Measurements from ENCODE around the gene AJAP1.
A peak's percentile ranks its signal among the peaks of the same experiment; 100 is the strongest.

Gene AJAP1

DNA sequence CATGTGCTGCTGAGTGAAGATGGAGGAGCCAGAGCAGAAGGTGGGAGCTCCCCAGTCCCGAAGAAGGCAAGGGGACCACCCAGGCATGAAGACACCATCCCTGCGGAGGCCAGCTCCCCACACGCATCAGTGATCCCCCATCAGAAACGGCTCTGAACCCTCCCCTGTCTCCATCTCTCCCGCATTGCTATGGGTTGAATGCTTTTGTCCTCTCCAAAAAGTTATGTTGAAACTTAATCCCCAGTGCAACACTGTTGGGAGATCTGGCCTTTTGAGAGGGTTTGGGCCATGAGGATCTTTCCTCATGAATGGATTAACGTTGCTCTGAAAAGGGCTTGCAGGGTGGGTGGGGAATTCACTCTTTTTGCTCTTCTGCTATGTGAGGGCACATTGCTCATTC is 147.6 kb downstream of the AJAP1 start:
- Histone ChIP-seq H3K4me1 (ENCODE audit: low read length) (peaks cover 43% of the 10 kb centered on the region), H4K20me1 (ENCODE audit: insufficient read depth, low read length) (no peaks in the 10 kb centered on the region), H3K27me3 (ENCODE audit: low read depth, low read length) (no peaks in the 10 kb centered on the region), H3K4me2 (ENCODE audit: low read length) (no peak overlapping the region), H3K9ac (ENCODE audit: low read length) (no peak overlapping the region), H3K79me2 (ENCODE audit: low read length) (no peaks in the 10 kb centered on the region), H3K36me3 (replicated peaks; ENCODE audit: low read depth, low read length) (peaks cover 5% of the 10 kb centered on the region), H3K9me3 (ENCODE audit: insufficient read depth, low read length) (0 out of 2 replicates have a peak, but pooled peaks cover 3% of the 10 kb centered on the region), H2AFZ (ENCODE audit: low read depth, low read length) (no peak overlapping the region), H3K27ac (ENCODE audit: low read length) (no peak overlapping the region), H3K4me3 (ENCODE audit: low read length) (no peak overlapping the region)
- TF ChIP-seq EZH2phosphoT487 (IDR thresholded peaks at IDR 0.05; ENCODE audit: low read depth): no peak
- TF ChIP-seq, protein P1, sequence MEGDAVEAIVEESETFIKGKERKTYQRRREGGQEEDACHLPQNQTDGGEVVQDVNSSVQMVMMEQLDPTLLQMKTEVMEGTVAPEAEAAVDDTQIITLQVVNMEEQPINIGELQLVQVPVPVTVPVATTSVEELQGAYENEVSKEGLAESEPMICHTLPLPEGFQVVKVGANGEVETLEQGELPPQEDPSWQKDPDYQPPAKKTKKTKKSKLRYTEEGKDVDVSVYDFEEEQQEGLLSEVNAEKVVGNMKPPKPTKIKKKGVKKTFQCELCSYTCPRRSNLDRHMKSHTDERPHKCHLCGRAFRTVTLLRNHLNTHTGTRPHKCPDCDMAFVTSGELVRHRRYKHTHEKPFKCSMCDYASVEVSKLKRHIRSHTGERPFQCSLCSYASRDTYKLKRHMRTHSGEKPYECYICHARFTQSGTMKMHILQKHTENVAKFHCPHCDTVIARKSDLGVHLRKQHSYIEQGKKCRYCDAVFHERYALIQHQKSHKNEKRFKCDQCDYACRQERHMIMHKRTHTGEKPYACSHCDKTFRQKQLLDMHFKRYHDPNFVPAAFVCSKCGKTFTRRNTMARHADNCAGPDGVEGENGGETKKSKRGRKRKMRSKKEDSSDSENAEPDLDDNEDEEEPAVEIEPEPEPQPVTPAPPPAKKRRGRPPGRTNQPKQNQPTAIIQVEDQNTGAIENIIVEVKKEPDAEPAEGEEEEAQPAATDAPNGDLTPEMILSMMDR (IDR thresholded peaks at IDR 0.05; ENCODE audit: low read depth, low read length): no peak

DNA sequence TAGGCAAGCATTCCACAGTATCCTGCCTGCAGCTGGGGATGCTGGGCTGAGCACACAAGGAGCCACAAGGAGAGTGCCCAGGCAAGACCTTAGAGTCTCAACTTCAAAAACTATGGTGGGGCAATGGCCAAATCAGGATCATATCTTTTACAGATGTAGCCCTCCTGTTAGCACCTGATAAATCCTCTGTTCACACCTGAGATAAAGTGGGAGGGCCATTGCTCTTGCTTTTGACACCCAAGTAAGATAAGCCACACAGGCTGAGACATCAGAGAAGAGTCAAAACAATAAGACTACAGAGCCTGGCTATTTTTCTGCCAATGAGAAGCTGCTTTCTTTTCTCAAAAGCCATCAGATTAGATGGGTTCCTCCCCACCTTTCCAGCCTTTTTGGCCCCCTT is 148.9 kb downstream of the AJAP1 start:
- 0 out of 2 replicates have a peak, but pooled peaks cover 3% of the 10 kb centered on the region for H3K9me3 ChIP-seq (ENCODE audit: insufficient read depth, low read length)
- peaks cover 5% of the 10 kb centered on the region for H3K36me3 ChIP-seq (replicated peaks; ENCODE audit: low read depth, low read length)
- no peak overlapping the region for H2AFZ ChIP-seq (ENCODE audit: low read depth, low read length)
- H3K27me3 ChIP-seq (ENCODE audit: low read depth, low read length): no peaks in the 10 kb centered on the region
- H3K27ac ChIP-seq (ENCODE audit: low read length): peak overlapping the region; percentile 35; the same call in 1 of the 2 replicates
- H3K9ac ChIP-seq (ENCODE audit: low read length): peak overlapping the region; percentile 15; the same call in 1 of the 2 replicates
- H3K4me1 ChIP-seq (ENCODE audit: low read length): peaks cover 30% of the 10 kb centered on the region
- H4K20me1 ChIP-seq (ENCODE audit: insufficient read depth, low read length): no peaks in the 10 kb centered on the region
- TF ChIP-seq, protein P1 (IDR thresholded peaks at IDR 0.05; ENCODE audit: low read depth, low read length): no peak
- no peak for TF ChIP-seq EZH2phosphoT487 (IDR thresholded peaks at IDR 0.05; ENCODE audit: low read depth)
- H3K79me2 ChIP-seq (ENCODE audit: low read length): no peaks in the 10 kb centered on the region
- H3K4me2 ChIP-seq (ENCODE audit: low read length): peak overlapping the region; percentile 36
- H3K4me3 ChIP-seq (ENCODE audit: low read length): no peak overlapping the region

DNA sequence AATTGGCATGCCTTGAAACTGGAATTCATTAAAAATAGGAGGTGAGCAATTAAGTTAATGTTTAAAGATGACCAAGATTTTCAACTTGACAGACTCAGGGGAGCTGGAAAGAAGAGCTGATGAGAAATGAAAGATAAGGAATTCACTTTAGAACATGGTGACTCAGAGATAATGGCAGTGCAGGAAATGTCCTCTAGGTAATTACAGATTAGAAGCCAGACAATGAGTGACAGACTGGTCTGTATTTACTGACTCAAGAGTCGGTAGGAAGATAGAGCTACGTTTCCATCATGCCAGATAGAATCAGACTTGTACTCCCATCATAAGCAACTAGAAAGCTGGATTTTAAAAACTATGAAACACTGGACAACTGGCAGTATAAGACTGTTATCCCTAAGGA is 151.6 kb downstream of the AJAP1 start:
- Histone ChIP-seq H4K20me1 (ENCODE audit: insufficient read depth, low read length) (no peaks in the 10 kb centered on the region), H3K4me1 (ENCODE audit: low read length) (peaks cover 23% of the 10 kb centered on the region), H3K27ac (ENCODE audit: low read length) (no peak overlapping the region), H3K27me3 (ENCODE audit: low read depth, low read length) (no peaks in the 10 kb centered on the region), H2AFZ (ENCODE audit: low read depth, low read length) (no peak overlapping the region), H3K79me2 (ENCODE audit: low read length) (no peaks in the 10 kb centered on the region), H3K4me3 (ENCODE audit: low read length) (no peak overlapping the region), H3K4me2 (ENCODE audit: low read length) (no peak overlapping the region), H3K9me3 (ENCODE audit: insufficient read depth, low read length) (no peaks in the 10 kb centered on the region), H3K9ac (ENCODE audit: low read length) (no peak overlapping the region), H3K36me3 (replicated peaks; ENCODE audit: low read depth, low read length) (peaks cover 3% of the 10 kb centered on the region)
- TF ChIP-seq, protein P1 (IDR thresholded peaks at IDR 0.05; ENCODE audit: low read depth, low read length): no peak
- no peak for TF ChIP-seq EZH2phosphoT487 (IDR thresholded peaks at IDR 0.05; ENCODE audit: low read depth)

DNA sequence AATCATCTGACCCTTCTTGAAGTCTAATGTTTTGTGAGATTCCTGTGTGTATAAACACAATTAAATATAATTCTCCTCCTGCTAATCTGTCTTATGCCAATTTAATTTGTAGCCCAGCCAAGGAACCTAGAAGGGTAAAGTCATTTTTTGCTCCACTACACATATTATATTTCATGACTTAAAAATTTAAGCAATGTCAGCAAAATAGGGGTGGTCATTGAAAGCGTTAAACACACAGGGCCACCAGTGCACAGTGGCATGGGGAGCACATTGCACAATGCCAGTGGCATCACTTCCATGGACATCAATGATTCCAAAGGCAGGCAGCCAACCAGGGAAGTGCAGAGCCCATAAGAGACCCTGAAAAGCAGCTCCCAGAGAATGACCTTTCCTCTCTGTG is 166.1 kb downstream of the AJAP1 start:
- Histone ChIP-seq H4K20me1 (ENCODE audit: insufficient read depth, low read length) (no peaks in the 10 kb centered on the region), H3K9me3 (ENCODE audit: insufficient read depth, low read length) (no peaks in the 10 kb centered on the region; the same call in 1 of the 2 replicates), H3K9ac (ENCODE audit: low read length) (no peak overlapping the region), H3K79me2 (ENCODE audit: low read length) (no peaks in the 10 kb centered on the region), H3K27me3 (ENCODE audit: low read depth, low read length) (no peaks in the 10 kb centered on the region), H3K36me3 (replicated peaks; ENCODE audit: low read depth, low read length) (peaks cover 3% of the 10 kb centered on the region), H3K4me1 (ENCODE audit: low read length) (peaks cover 12% of the 10 kb centered on the region), H3K27ac (ENCODE audit: low read length) (no peak overlapping the region), H2AFZ (ENCODE audit: low read depth, low read length) (no peak overlapping the region), H3K4me2 (ENCODE audit: low read length) (no peak overlapping the region), H3K4me3 (ENCODE audit: low read length) (no peak overlapping the region)
- TF ChIP-seq, protein P1 (IDR thresholded peaks at IDR 0.05; ENCODE audit: low read depth, low read length): no peak
- TF ChIP-seq EZH2phosphoT487 (IDR thresholded peaks at IDR 0.05; ENCODE audit: low read depth): no peak

Measured in OCI-LY3 (cell line).